ES-I3 (cell line): Measurements from ENCODE around the gene PRKG1.

Experiments used
- H3K36me3 ChIP-seq: 2 replicates; pipeline ENCODE4 v1.6.1; 2013; ENCODE audit warnings: mild to moderate bottlenecking, low read length, control low read depth, moderate library complexity; ENCODE audit not compliant: insufficient read depth
- H3K4me1 ChIP-seq: 2 replicates; pipeline ENCODE4 v1.6.1; 2013; ENCODE audit warnings: mild to moderate bottlenecking, control low read depth, low read length; ENCODE audit not compliant: insufficient read depth
- H3K9ac ChIP-seq: 2 replicates; pipeline ENCODE4 v1.6.1; 2013; ENCODE audit warnings: low read depth, mild to moderate bottlenecking, low read length, moderate library complexity
- H3K9me3 ChIP-seq: 2 replicates; pipeline ENCODE4 v1.6.1; 2013; ENCODE audit warnings: mild to moderate bottlenecking, low read length, moderate library complexity; ENCODE audit not compliant: control insufficient read depth, insufficient read depth

The PRKG1 gene

DNA sequence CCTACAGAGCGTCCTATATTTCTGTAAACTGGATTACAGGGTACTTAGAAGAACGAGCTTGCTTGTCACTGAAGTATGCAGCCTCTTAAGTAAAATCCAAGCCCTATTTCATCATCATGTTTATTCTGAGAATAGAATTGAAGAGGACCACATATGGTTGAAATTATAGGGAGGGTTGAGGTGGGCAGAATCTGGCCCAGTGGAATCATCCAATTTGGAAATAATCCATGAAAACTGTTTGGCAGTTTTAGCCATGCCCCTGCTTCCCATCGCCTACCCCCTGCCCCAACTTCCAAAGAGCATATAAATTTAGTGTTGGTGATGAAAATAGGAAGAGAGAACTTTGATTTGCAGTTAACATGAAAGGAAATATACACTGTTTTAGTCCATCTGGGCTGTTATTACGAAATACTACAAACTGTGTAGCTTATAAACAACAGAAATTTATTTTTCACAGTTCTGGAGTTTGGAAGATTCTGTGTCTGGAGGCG lies 150.4 kb downstream of the PRKG1 start:
- H3K36me3 ChIP-seq, result no peaks in the 10 kb centered on the region
- no peak overlapping the region for H3K9ac ChIP-seq
- H3K9me3 ChIP-seq, result no peaks in the 10 kb centered on the region
- no peaks in the 10 kb centered on the region for H3K4me1 ChIP-seq

DNA sequence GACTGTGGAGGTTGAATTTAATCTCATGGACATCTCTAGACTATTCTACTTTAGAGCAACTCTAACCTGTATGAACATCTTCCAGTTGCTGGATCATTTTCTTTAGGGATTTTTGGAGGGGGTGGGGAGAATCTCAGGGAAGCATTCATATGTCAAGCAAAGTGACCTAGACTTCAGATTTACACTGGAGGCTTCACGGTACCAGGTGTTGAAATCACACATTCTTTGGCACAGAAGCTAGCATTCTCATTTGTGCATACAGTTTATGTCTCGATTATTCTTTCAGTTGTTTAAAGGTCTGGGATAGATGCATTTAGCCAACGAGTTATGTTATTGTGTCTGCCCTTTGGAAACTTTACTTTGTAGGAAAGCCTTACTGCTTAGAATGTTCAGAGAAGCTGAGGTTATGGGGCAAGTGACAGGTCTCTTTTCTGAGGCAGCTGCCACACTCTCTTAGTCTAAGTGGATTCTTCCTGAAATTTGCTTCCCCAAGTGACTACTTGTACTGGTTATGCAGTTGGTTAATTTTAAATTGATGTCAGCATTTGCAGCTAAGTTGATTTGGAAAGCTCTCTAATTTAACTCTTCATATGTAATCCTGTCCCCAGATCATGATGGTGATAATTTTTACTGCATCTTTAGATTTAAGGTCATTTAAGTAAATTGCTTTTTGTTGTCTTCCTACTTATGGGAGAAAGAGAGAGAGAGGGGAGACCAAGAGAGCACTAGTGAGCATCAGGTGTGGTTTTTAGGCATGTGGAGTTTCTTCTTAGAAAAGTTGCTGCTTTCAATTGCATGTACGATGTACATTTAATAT lies 153.8 kb downstream of the PRKG1 start:
- no peaks in the 10 kb centered on the region for H3K9me3 ChIP-seq
- H3K4me1 ChIP-seq, result peaks cover 4% of the 10 kb centered on the region; the same call in 1 of the 2 replicates
- no peak overlapping the region for H3K9ac ChIP-seq
- no peaks in the 10 kb centered on the region for H3K36me3 ChIP-seq

DNA sequence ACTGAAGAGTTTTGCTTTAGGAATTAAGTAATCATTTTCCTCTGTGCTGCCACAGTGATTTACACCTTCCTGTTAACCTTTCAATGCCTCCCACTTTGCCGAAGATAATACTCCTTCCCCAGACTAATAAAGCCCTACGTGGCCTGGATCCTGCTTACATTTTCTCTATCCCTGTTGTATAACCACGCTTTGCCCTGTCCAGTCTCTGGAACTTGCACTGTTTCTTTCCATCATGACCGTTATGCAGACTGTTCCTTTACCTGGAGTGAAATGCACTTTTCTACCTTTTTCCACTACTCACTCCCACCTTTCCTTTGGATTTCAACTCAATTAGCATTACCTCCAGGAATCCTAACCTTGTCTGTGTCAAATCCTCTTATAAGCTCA lies 154.4 kb downstream of the PRKG1 start:
- no peaks in the 10 kb centered on the region for H3K9me3 ChIP-seq
- peaks cover 4% of the 10 kb centered on the region; the same call in 1 of the 2 replicates for H3K4me1 ChIP-seq

DNA sequence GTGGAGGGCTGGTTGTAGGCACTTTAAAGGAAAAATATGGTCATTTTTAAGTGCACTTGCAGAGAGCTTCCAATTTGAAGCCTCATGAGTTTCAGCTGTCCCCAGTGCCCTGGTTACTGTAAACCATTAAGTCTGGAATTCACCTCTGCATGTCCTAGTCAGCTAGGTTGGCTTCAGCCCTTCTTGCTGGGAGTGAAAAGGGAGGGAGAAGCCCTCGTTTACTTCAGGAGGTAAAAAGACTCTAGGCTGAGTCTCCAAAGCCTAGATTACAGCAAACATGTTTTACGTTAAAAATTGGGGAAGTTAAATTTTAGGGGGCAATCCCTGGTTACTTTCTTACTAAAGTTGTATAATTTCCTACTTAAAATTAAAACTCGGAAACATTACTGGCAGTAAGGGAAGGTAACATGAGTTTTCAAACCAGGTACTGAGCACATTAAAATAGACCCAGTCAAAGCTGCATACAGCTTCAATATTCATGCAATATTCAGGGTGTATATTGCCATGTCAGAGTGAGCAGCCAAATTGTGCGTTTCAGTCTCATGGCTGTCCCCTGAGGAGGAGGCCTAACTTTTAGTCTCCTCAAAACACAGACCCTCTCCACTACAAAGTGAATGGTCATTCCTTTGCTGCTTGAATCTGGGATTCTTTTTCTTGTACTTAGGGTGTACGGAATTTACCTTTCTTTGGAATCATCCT lies 156.7 kb downstream of the PRKG1 start:
- Histone ChIP-seq H3K9ac (no peak overlapping the region), H3K4me1 (peaks cover 4% of the 10 kb centered on the region; the same call in 1 of the 2 replicates), H3K36me3 (no peaks in the 10 kb centered on the region), H3K9me3 (no peaks in the 10 kb centered on the region)

More for the DNA sequence above, 154.4 kb downstream of the PRKG1 start:
- Histone ChIP-seq H3K36me3 (no peaks in the 10 kb centered on the region), H3K9ac (no peak overlapping the region)

DNA sequence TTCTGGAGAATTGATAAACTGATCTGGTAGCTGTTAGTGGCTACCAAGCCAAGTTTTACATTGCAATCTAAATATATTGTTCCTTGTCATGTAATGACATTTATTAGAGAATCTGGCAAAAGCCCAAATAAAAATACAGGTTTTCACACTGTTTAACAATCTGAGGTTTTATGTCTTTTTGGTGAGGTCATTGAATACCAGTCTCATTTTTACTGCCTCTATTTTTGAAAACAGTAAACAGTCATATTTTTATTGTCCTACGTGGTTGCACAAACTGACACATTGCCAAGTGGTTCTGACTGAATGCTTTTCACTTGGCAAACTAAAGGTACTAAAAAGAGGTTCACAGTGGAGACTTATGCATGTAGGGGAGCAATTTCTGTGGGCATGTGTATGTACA lies 157.5 kb downstream of the PRKG1 start:
- Histone ChIP-seq H3K9ac (no peak overlapping the region), H3K36me3 (no peaks in the 10 kb centered on the region), H3K9me3 (no peaks in the 10 kb centered on the region), H3K4me1 (peaks cover 4% of the 10 kb centered on the region; the same call in 1 of the 2 replicates)

DNA sequence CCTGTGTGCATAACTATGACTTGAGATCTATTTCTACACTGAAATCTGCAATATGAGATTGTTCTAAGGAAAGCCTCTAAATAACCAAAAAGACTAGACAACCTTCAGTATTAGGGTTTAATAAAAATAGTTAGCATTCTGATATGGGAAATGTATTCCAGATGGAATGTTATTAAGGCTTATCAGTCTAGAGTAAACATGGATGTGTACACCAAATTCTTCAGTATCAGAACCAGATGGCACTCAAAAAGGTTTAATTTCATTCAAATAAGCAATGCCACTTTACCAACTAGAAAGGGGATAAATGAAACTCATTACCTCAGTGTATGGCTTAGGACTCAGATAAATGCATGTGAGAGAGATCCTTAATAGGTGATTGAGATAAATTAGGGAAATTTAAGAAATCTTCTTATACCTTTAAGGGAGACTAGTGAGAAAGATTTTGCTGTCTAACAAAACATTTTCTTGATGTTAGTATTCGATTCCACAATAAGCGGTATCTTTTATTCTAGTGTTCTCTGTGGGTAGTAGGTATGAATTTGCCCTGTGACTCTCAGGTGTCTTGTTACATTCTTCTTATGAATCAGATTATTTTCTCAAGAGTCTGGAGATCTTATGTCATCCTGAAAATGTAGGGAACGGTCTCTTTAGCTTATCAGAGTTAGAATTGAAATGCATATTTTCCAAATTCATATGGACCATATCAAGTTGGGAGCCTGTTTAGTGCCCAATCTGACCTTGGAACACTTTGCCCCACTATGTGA lies 159.2 kb downstream of the PRKG1 start:
- no peaks in the 10 kb centered on the region for H3K36me3 ChIP-seq
- H3K9me3 ChIP-seq, result no peaks in the 10 kb centered on the region
- H3K9ac ChIP-seq, result no peak overlapping the region
- H3K4me1 ChIP-seq, result peaks cover 4% of the 10 kb centered on the region; the same call in 1 of the 2 replicates

DNA sequence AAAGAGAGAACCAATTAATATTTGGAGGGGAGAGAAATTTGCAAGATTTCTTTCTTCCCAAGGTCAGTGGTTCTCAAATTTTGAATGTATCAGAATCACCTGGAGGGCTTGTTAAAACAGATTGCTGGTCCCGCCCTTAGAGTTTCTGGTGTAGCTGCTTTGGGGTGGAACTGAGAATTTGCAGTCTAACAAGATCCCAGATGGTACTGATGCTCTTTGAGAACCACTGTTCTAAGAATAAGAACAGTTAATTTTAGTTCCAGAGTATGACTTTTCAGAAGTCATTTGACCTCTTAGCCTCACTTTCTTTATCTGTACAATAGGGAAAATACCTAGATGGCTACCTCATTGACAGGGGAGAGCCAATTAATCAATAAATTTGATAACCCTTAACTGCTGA lies 161.6 kb downstream of the PRKG1 start:
- Histone ChIP-seq H3K36me3 (no peaks in the 10 kb centered on the region), H3K9ac (no peak overlapping the region), H3K9me3 (no peaks in the 10 kb centered on the region), H3K4me1 (peaks cover 3% of the 10 kb centered on the region; the same call in 1 of the 2 replicates)

DNA sequence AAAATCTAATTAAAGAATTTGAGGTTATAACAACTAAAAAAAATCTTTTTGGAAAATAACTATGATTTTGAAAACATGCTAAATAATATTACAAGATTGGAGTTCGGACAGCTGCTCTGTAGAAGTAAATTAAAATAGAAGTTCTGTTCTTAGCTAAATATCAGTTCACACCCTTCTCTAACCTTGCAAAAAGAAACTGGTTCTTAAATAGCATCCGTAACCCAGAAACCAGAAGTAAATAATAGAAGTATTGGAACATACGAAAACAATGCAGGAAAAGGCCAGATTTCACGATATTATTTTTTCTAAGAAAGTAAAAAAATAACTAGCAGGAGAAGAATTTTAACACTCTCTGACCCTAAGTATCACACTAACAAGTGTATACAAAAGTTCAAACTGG lies 164.7 kb downstream of the PRKG1 start:
- Histone ChIP-seq H3K4me1 (no peaks in the 10 kb centered on the region), H3K36me3 (no peaks in the 10 kb centered on the region), H3K9me3 (no peaks in the 10 kb centered on the region), H3K9ac (no peak overlapping the region)

DNA sequence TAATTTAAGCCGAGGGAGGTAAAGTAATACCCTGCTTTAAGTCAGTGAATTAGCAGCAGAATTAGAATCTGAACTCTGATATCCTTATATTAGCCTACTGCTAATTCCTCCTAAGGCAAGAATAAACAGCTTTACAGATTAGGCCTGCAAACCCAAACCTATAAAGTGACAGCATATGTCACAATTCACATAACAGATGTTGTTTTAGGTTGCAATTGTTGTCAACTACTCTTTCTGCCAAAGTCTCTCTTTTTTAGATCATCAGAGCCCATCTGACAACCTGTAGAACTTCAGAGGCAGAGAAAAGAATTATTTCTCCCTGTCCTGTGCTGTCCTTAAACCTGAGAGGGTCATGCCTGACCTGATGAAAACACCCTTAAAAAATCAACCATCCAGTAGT lies 167.2 kb downstream of the PRKG1 start:
- Histone ChIP-seq H3K9ac (no peak overlapping the region), H3K9me3 (no peaks in the 10 kb centered on the region), H3K36me3 (no peaks in the 10 kb centered on the region), H3K4me1 (peaks cover 7% of the 10 kb centered on the region; the same call in 1 of the 2 replicates)

DNA sequence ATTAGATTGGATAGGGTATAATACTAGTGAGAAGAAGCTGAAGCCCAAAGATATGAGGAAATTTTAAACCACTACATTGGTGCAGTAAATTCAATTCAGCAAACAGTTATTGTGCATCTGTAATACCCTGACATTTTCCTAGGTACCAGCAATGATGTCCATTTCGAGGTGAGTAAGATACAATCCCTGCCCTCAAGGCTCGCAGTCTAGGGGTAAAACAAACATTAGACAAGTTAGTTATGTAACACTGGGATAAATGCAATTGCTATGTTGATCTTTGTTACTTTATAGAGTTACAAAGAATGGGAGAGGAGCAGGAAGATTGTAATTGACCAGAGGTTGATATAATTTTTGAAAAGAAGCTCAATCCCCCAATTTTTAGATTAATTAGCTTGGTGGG lies 168.1 kb downstream of the PRKG1 start:
- H3K9me3 ChIP-seq, result no peaks in the 10 kb centered on the region
- peaks cover 7% of the 10 kb centered on the region; the same call in 1 of the 2 replicates for H3K4me1 ChIP-seq
- no peaks in the 10 kb centered on the region for H3K36me3 ChIP-seq
- no peak overlapping the region for H3K9ac ChIP-seq

DNA sequence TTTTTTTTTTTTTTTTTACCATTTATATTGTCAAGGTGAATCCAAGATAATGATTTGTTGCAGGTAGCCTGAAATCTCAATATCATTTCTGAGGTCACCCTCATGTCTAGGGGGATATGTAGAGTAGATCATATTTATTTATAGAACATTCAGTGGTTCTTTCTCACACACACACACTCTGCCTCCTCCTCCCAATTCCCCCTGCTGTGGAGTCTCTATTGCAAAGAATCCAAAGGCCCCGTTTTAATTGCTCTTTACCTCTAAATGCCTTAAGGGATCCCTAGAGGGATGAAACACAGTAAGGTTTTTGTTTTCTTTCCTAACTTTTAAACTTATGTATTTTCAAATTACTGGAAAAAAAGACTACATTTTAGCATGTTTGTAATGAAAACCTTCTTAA lies 170.0 kb downstream of the PRKG1 start:
- H3K4me1 ChIP-seq, result peaks cover 7% of the 10 kb centered on the region; the same call in 1 of the 2 replicates
- H3K36me3 ChIP-seq, result no peaks in the 10 kb centered on the region
- H3K9me3 ChIP-seq, result no peaks in the 10 kb centered on the region
- no peak overlapping the region for H3K9ac ChIP-seq

DNA sequence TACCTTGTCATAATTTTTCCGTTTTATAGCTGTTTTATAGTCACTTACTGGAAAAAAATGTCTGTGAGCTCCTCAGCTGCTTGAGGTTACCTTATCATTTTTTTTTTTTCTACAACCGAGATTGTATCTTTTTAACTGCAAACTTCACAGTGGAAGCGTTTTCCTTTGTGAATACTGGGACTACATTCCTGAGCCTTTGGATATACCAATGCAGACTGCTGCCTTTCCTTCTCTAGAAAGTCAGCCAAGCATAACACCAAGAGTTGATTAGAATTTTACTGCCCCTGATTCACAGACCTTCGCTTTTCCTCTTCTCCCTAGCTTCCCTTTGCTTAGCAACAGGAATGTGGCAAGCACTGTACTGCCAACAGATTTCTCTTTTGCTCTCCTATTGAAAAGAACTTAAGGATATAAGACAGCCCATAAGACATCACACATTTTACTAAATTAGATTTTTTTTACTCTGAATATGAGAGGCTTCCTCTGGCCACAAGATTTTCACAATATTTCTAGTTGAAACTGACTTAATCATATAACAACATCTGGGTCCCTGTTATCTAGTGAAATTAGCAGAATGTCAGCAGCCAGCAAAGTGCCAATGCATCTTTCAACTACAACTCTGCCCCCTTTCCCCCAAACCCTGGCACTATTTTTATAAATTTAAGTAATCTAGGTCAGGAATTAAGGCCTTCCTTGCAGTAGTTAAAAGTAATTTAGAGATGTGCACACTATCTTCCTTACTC lies 170.6 kb downstream of the PRKG1 start:
- no peaks in the 10 kb centered on the region for H3K36me3 ChIP-seq
- no peak overlapping the region for H3K9ac ChIP-seq
- H3K4me1 ChIP-seq, result peaks cover 7% of the 10 kb centered on the region; the same call in 1 of the 2 replicates
- no peaks in the 10 kb centered on the region for H3K9me3 ChIP-seq

DNA sequence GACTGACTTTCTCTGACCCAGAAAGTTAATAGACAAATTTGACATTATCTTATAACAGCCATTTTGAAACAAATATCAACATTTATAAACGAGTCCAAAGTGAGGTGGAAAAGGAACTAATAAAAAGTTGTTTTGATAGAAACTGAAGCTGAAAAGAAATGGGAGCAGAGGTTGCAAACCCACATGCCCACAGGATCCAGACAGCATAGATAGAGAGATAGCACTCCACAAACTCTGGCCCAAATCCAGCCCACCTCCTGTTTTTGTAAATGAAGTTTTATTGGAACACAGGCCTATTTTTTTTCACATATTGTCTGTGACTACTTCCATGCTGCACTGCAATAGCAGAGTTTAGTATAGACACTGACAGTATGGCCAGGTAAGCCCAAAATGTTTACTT lies 171.9 kb downstream of the PRKG1 start:
- no peaks in the 10 kb centered on the region for H3K9me3 ChIP-seq
- H3K36me3 ChIP-seq, result no peaks in the 10 kb centered on the region
- peaks cover 17% of the 10 kb centered on the region; the same call in 1 of the 2 replicates for H3K4me1 ChIP-seq
- H3K9ac ChIP-seq, result no peak overlapping the region
